ENCODE results near the gene ANAPC15.
"Not testable (repeated sequence)": the region's sequence is repeated elsewhere in the genome, so short reads cannot be mapped to it uniquely, and the experiment has no call there.

ANAPC15 gene

DNA sequence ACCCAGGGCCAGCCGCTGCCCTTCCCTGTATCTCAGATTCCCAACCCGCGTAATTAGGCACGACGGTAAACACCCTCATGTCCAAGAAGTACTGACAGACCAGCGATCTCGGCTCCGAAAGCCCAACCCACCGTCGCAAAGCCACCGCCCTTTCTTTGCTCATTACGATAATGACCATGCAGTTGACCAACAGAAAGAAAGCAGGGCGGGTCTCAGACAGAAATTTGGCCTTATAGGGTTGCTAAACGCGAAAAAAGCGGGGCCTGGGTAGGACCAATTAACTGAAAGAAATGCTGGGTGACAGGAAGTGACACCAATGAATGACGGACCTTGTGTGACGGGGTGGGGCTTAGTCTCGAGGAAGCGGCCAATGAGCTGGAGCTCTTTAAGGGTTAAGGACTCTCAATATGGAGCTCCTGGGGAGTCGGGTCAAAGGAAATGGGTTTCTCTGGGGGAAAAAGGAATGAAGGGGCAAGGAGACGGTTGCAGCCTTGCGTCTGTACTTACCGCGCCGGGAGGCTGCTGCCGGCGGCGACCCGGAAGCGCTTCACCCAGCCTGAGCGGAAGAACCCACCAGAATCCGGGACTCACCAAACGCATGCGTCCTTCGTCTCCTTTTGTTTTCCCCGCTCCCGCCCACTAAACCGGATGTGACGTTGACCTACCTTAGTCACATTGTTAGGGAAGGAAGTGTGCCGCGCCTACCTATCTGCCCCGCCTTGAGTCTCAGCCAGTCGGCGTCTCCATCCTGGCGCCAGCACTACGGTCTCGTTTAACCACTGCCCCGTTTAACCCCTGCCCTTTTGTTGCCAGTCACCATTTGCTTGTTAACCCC lies at the start of gene ANAPC15:
Gene ANAPC15 (minus strand): TSS at position 553 of the 835 bp plus-strand sequence. CDS start 1,419 bp downstream, outside the sequence.
- DNase-seq = peak; percentile 99

DNA sequence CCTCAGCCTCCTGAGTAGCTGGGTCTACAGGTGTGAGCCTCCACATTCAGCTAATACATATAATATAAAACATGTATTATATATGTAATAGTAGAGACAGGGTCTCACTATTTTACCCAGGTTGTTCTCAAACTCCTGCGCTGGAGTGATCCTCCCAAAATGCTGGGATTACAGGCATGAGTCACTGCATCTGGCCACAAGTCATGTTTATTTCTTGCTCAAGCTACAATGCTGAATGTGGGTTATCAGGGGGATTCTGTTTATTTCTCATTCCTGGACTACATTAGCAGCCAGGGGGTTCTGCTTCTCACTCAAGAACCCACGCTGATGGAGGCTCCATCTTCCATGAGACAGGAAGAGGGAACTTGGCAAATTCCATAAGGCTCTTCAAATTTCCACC lies 47.8 kb upstream of the ANAPC15 start:
- DNase-seq = no peak

DNA sequence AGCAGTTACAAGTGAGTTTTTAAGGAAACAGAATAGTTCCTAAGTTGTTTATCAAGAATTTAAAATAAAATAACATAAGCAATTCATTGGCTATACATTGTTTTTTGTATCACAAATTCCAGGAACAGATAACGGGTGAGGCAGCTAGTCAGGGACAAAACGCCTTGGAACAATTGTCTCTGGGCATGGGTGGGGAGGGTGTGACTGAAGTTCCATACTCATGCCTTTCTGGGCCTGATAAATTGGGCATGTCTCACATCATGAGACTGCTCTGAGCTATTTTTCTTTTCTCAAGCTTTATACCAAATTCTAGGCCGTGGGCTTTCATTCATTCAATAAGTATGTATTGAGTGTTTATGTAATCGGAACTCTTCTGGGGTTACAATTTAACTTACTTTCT lies 44.6 kb upstream of the ANAPC15 start:
- DNase-seq = no peak

DNA sequence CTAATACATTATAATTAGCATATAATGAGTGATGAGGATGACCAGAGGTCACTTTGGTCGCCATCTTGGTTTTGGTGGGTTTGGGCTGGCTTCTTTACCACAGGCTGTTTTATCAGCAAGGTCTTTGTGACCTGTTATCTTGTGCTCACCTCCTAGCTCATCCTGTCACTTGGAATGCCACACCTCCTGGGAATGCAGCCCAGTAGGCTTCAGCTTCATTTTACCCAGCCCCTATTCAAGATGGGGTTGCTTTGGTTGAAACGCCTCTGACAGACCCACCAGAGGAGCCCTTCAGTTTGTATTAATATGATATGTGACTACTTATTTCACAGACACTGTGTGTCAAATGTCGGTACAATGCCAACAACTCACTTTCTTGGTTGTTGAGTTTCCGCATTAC lies 43.3 kb upstream of the ANAPC15 start:
- DNase-seq = no peak

DNA sequence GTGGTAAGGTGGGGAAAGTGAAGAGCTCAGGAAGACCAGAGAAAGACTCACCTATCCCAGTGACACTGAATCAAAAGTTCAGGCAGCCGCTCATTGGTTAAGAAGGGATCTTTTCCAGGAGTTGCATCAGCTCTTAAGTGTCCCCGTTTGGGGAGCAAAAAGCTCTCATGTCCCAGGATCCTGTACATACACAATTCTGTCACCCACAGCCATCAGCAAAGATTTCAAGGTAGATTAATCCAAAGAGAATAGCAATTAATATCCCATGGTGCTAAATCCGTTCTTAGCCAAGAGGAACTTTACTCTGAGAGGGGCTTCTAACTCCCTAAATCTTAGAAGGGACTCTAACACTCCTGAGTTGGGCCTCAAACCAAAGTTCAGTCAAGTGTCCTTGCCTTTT lies 42.3 kb upstream of the ANAPC15 start:
- no peak for DNase-seq

DNA sequence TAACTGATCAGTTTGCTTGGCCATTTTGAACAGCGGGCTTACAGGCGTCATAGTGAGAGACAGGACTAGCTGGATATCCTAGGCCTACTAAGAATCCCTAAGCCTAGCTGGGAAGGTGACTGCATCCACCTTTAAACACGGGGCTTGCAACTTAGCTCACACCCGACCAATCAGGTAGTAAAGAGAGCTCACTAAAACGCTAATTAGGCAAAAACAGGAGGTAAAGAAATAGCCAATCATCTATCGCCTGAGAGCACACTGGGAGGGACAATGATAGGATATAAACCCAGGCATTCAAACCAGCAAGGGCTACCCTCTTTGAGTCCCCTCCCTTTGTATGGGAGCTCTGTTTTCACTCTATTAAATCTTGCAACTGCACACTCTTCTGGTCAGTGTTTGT lies 41.4 kb upstream of the ANAPC15 start:
- DNase-seq = not testable (repeated sequence)

DNA sequence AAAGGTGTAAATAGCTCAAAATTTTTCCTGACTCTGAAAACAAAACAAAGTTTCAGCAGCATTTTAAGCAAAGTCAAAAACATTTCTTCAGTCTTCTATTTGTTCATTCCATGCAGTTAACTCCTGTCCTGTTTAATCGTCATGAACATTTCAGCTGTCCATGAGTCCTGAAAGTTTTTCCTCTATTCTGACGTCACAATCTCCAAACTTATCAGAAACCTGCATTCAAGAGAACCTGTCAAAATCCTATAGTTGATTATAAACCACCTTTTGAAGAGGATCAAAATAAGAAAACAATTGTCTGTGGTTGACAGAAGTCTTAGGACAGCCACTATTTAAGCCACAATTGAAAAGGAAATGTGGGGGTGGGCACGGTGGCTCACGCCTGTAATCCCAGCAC lies 38.4 kb upstream of the ANAPC15 start:
- DNase-seq = no peak

DNA sequence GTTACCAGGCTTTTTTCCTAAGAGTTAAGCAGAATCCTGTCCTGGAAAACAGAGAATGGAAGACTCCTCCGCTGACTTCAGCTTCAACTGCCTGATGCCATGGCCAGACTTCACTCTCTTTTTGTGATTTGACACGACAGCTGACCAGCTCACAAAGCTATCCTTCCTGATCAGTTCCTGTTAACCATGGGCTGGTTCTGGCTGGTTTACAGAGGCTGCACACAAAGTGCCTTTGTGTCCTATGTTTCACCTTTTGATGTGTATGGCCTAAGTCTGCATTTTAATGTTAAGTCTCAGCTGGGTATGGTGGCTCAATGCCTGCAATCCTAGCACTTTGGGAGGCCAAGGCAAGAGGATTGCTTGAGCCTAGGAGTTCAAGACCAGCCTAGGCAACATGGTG lies 34.1 kb upstream of the ANAPC15 start:
- DNase-seq = no peak

DNA sequence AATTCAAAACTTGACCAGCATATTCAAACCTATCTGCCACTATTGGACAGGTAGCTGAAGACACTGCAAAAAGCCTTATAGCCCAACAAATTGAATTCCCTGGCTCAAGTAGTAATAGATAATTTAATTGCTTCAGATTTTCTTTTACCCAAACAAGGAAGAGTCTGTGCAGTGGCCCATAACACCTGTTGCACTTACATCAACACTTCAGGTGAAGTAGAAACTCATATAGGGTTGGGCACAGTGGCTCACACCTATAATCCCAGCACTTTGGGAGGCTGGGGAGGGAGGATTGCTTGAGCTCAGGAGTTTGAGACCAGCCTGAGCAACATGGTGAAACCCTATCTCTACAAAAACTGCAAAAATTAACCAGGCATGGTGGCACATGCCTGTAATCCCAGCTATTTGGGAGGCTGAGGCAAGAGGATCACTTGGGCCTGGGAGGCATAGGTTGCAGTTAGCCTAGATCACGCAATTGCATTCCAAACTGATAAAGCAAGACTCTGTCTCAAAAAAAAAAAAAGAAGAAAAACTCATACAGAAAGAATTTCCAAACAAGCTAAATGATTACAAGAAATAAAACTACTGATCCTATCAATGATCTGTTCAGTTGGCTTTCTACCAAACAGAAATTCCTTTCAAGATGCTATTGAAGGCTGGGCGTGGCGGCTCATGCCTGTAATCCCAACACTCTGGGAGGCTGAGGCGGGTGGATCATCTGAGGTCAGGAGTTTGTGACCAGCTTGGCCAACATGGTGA lies 32.5 kb upstream of the ANAPC15 start:
- DNase-seq = no peak

DNA sequence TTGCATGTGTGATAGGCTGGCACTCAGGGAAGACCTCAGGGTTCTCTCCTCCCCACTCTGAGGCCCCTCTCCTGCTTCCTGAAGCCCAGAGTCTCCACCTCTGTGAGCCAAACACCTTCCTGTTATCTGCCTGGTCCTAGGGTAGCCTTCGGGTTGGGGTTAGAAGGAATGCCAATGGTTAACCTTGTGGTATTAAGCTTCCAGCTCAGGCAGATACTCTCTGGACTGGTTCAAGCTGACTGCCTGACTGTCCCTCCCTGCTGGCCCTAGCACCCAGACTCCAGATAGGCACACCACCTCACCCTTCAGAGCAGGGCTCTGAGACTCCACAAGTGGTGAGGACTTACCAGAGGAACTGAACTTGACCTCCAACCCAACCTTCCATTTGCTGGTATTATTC lies 30.0 kb upstream of the ANAPC15 start:
- not testable (repeated sequence) for DNase-seq

DNA sequence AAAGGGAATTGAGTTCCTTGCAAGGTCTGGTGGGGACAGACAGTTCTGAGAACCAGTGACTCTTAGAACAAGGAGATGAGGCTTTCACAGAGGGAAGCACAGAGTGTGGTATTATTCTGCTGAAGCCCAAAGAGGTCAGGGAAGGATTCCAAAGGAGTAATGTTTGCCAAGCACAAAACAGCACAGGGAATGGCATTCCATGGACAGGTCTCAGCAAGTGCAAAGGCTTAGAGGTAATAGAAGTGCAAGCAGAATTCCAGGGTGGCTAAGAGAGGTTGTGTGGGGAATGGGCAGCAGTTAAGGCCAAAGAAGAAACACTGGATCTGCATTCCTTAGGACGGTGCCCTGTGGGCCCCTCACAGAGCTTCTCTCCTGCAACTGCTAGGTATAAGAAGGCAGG lies 29.6 kb upstream of the ANAPC15 start:
- not testable (repeated sequence) for DNase-seq

DNA sequence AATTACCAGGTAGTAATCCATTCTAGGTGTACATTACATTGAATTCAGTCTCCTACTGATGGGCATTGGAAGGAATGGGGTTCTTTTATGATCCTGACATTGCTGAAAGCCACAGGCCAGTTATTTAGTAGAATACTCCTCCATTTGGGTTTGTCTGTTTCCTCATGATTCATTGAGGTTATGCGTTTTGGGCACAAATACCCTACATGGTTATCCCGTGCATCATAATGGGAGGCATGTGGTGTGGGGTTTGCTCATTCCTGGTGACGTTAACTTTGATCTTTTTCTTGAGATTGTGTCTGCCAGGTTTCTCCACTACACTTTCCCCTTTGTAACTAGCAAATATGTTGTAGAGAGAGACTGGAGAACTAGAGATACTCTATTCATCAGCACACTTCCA lies 28.6 kb upstream of the ANAPC15 start:
- DNase-seq = no peak

DNA sequence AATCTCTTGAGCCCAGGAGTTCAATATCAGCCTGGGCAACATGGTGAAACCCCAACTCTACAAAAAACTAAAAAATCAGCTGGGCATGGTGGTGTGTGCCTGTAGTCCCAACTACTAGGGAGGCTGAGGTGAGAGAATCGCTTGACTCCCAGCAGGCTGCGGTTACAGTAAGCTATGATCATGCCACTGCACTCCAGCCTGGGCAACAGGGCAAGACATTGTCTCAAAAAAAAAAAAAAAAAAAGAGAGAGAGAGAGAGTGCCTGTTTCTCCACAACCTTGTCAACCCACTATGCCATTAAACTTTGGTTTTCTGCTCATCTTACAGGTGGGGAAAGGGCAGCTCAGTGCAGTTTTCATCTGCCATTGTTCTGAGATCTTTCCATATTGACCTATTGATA lies 28.2 kb upstream of the ANAPC15 start:
- DNase-seq = no peak

DNA sequence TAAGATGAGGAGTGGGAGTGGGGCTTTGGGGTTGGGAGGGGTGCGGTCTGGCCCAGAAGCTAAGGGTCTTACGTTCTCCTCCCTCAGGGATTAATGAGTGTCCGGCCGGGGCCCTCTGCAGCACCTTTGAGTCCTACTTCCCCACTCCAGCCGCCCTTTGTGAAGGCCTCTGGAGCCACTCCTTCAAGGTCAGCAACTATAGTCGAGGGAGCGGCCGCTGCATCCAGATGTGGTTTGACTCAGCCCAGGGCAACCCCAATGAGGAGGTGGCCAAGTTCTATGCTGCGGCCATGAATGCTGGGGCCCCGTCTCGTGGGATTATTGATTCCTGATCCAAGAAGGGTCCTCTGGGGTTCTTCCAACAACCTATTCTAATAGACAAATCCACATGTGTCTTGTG lies 27.0 kb upstream of the ANAPC15 start:
- DNase-seq = no peak

DNA sequence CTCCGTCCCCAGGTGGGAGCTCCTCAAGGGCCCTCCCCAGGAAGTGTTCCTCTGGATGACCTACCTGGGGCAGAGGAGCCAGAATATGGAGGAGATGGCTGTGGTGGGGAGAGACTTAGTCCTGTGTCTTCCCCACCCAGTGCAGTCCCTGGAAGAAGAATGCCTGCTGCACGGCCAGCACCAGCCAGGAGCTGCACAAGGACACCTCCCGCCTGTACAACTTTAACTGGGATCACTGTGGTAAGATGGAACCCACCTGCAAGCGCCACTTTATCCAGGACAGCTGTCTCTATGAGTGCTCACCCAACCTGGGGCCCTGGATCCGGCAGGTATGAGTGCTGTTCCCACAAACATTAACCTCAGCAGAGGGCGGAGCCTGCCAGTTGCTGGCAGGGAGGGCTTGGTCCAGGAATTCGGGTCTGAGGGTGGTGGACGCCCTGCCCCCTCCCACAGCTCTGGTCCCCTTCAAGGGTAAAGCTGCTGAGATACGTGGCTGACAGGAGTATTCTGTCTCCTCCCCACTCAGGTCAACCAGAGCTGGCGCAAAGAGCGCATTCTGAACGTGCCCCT lies 26.4 kb upstream of the ANAPC15 start:
- DNase-seq = no peak

DNA sequence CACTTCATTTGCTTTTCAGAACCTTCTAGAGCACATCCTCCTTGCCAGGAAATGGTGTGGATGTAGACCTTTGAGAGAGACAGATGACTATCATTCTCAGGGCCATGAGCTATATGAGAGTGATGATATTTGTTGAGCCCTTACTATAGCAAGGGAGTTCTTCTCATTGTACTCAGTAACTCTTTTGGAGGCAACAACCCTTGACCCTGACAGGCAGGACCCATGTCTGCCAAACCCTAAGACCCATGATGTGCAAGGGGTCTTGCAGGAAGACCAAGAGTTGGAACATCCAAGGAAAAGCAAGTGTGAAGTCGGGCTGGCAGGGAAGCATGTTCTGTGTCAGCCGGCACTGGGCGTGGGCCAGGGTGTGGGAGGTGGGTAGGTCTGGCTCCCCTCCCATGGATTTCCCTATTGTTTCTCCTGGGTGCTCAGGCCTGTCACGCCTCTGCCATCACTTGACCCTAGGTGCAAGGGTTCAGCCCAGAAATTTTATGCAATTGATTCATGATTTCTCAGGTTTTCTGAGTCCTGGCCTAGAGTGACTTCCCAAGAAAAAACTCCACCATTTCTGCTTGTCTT lies 24.3 kb upstream of the ANAPC15 start:
- DNase-seq = no peak

DNA sequence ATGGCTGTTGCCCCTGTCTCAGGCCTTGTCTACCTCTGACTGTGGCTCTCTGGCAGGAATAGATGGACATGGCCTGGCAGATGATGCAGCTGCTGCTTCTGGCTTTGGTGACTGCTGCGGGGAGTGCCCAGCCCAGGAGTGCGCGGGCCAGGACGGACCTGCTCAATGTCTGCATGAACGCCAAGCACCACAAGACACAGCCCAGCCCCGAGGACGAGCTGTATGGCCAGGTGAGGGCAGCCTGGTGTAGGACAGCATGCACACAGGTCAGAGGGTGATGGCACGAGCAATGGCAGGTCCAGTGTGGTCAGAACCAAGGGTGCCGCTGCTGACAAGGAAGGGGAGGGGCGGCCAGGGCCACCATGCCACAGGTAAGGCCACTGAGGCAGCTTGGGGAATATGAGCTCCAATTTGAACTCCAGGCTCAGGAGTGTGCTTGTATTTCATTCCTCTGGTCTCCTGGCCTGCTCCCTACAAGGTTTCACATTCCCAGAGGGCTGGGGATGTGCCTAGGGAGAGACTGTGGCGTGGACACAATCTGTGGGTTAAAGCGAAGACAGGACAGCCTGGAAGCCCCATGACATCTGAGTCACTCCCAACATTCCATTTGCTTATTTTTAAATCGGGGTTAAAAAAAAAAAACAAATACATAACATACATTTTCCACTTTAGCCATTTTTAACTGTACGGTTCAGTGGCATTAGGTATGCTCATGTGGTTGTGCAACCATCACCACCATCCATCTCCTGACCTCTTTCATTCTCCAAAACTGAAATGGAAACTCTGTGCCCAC lies 23.6 kb upstream of the ANAPC15 start:
- DNase-seq = no peak

DNA sequence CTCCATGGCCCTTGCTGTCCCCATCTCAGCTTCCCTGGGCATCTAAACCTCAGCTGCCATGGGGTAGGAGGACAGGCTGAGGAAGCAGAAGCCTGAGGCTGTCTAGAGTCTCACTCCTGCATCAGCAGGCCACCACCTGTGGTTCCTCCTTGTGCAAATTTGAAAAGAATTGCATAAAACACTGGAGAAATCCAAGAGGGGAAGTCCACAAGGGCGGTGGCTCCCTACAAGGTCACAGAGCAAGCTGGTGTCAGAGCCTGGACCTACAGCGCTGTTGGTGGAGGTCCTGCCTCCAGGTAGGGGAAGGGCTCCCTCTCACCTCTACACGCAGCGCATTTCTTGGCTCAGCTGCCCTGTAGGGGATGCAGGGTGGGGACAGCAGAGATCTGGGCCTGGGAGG lies 23.0 kb upstream of the ANAPC15 start, which contains the start of gene FOLR3:
Gene FOLR3 (plus strand): TSS at position 253 of the 400 bp plus-strand sequence. CDS start 228 bp downstream, outside the sequence.
- DNase-seq = not testable (repeated sequence)

DNA sequence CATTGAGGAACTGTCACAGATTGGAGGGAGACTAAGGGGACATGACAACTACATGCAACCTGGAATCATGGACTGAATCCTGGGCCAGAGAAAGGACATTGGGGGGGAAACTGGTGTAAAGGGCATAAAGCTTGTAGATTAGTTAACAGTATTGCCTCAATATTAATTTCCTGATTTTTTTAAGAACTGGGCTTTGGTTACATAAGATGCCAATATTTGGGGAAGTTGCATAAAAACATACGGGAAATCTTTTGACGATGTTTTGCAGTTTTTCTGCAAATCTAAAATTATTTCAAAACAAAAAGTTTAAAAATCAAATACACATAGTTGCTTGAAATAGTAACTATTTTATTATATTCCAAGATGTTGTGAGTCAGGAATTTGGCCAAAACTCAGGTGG lies 20.2 kb upstream of the ANAPC15 start:
- no peak for DNase-seq

DNA sequence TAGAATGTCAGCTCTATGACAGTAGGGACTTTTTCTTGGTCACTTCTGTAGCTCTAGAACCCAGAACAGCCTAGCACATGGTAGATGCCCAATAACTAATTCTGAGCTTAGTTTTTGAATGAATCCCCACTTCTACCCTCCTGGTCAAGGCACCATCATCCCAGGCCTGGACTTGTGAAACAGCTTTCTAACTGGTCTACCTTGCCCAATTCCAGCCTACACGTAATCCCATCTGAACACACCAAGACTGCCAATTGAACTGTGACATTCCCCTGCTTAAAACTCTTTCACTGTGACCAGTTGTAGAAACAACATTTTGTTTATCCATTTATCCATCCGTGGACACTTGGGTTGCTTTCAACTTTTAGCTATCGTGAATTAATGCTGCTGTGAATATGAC lies 16.9 kb upstream of the ANAPC15 start:
- DNase-seq = no peak

DNA sequence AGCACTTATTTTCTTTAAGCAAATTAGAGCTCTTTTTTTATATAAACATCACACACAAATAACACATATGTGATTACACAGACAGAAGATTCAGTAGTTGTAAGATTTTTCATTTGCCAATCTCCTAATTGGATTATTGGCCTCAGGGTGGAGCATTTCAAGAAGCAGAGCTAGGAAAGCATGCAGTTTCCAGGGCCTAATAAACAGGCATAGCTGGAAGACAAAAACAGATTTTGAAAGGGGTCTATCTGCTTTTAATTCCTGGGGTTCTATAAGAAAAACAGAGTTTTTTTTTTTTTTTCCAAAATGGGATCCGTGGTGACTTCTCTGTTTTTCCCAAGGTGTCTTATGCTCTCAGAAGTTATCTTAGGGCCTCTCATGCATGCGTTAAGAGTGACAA lies 15.4 kb upstream of the ANAPC15 start:
- no peak for DNase-seq

DNA sequence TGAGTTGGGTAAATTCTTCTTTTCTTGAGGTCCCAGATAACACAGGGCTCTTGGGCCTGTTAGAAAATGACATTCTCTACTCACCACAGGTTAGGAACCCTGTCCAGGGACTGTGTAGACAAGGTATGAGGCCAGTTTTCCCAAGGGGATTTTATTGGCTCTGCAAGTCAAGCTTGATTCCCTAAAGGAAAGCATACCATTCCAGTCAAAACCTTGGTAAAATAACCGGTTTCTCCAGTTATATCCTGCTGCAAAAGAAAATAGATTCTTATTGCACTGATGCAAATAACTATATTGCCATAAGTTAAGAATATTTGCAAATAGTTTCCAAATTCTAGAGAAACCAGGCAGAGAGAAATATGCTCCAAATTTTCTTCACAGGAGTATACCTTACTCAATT lies 13.5 kb upstream of the ANAPC15 start:
- DNase-seq = no peak

DNA sequence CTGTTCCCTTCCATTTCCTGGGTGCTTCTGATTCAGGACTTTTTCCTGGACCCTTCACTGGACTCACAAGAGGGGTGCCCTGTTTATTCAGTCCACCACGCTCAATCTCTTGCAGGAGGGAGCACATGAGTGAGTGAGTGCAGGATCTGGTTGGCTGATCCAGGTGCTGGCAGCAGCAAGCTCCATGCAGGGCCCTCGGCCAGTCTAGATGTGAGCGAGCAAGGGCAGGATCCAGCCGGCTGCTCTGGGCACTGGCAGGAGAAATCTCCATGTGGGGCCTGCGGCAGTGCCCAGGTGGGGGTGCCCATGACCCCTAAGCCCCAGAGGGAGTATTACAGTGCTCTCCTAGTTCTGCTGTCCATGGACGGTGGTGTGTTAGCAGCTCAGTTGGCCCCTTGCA lies 11.6 kb upstream of the ANAPC15 start:
- no peak for DNase-seq

All from CD4-positive, alpha-beta T cell treated with Interferon gamma for 1 hour (primary cell).